K562 (cell line): ENCODE results near the gene TRAPPC4. TPM values are rescaled to one million over a fixed set of nuclear protein-coding genes. Genes with fewer than 3 reads are reported as not detected.

Experiments
- ATAC-seq: fragments of 200-7000 bp; cut with Tn5 transposase; 3 replicates; pipeline ENCODE4 v1.9.1; 2020; ENCODE audit warnings: moderate library complexity
- BruUV-seq: library from RNA; stranded (reverse); fragments of 400-500 nt; replicated peaks from 2 replicates; lab custom pipeline; 2021; lab: Mats Ljungman, UMichigan
- CTCF ChIA-PET: fragments of 300-600 bp; formaldehyde crosslinking; extraction: SDS; loops from one replicate; lab custom pipeline; 2021; ENCODE audit warnings: low intra/inter-chr PET ratio; lab: Yijun Ruan, JAX
- POLR2A ChIA-PET: fragments of 300-600, 350-650 bp; sonication (Branson Sonifier 250); formaldehyde crosslinking; extraction: SDS; loops from one replicate; lab custom pipeline; 2021; ENCODE audit warnings: antibody characterized with exemption, inconsistent platforms; lab: Yijun Ruan, JAX
- DNase-seq, 4 experiments: peaks; one replicate each; pipeline versions ENCODE4 v3.0.0 to v3.0.0-alpha.2; 2011 to 2018; ENCODE audit warnings: low spot score in 3 of 4, mixed read lengths in 3 of 4; ENCODE audit errors: extremely low read depth in 1 of 4
- FAIRE-seq: peaks from 2 replicates; lab custom pipeline; 2011; peaks lifted over from hg19 to GRCh38; lab: Jason Lieb, UNC
- H2AFZ ChIP-seq: 2 replicates; pipeline ENCODE4 v1.6.0; 2011; ENCODE audit warnings: low read depth, low read length, control low read depth, inconsistent platforms
- H3K27ac ChIP-seq: fragments of 200-600 bp; 3 replicates; pipeline ENCODE4 v1.8.0; 2011; ENCODE audit warnings: low read depth, mild to moderate bottlenecking, control low read depth, inconsistent platforms, low read length, moderate library complexity, mixed read lengths; ENCODE audit errors: extremely low read depth
- H3K27me3 ChIP-seq, 2 experiments: fragments of 300-600 bp in 1 of 2; 2 replicates in 1 of 2; 3 replicates in 1 of 2; pipeline versions ENCODE4 v1.6.0 to v1.8.0; 2011; ENCODE audit warnings: inconsistent platforms in 2 of 2, low read length in 2 of 2, mild to moderate bottlenecking in 1 of 2, mixed read lengths in 1 of 2, moderate library complexity in 1 of 2; ENCODE audit not compliant: control insufficient read depth in 2 of 2, insufficient read depth in 2 of 2
- H3K36me3 ChIP-seq: fragments of 300-600 bp; 3 replicates; pipeline ENCODE4 v1.8.0; 2011; ENCODE audit warnings: mild to moderate bottlenecking, low read length, inconsistent platforms; ENCODE audit not compliant: control insufficient read depth, insufficient read depth
- H3K4me1 ChIP-seq, 2 experiments: fragments of 200-600 bp in 1 of 2; replicated peaks in 1 of 2; 2 replicates in 1 of 2; 3 replicates in 1 of 2; pipeline versions ENCODE4 v1.5.1 to v1.8.0; 2011; ENCODE audit warnings: inconsistent platforms in 2 of 2, low read length in 2 of 2, mild to moderate bottlenecking in 1 of 2, mixed read lengths in 1 of 2, moderate library complexity in 1 of 2; ENCODE audit not compliant: control insufficient read depth in 2 of 2, insufficient read depth in 2 of 2
- H3K4me2 ChIP-seq: 2 replicates; pipeline ENCODE4 v1.6.1; 2011; ENCODE audit warnings: low read length, control low read depth, inconsistent platforms, mixed read lengths; ENCODE audit not compliant: insufficient read depth
- H3K4me3 ChIP-seq: fragments of 200-600 bp; sonication (generic), shearing (Covaris generic); 2 replicates; pipeline ENCODE4 v1.5.1; 2016; ENCODE audit warnings: control low read depth, inconsistent platforms
- H3K79me2 ChIP-seq: fragments of 200-600 bp; 3 replicates; pipeline ENCODE4 v1.8.0; 2011; ENCODE audit warnings: low read length, inconsistent platforms; ENCODE audit not compliant: control insufficient read depth, insufficient read depth
- H3K9ac ChIP-seq, 2 experiments: 2 replicates each; pipeline versions ENCODE4 v1.6.0 to v1.6.1; 2011; ENCODE audit warnings: low read depth in 2 of 2, low read length in 2 of 2, control low read depth in 1 of 2, inconsistent platforms in 1 of 2, mild to moderate bottlenecking in 1 of 2, mixed read lengths in 1 of 2; ENCODE audit not compliant: insufficient read depth in 1 of 2
- H3K9me1 ChIP-seq: one replicate; pipeline ENCODE4 v1.6.0; 2011; ENCODE audit warnings: inconsistent platforms, mild to moderate bottlenecking, low read length, moderate library complexity; ENCODE audit not compliant: control insufficient read depth, insufficient read depth
- H3K9me3 ChIP-seq: replicated peaks from 2 replicates; pipeline ENCODE4 v1.5.1; 2011; ENCODE audit warnings: low read depth, low read length, inconsistent platforms; ENCODE audit not compliant: control insufficient read depth, insufficient read depth
- H4K20me1 ChIP-seq: replicated peaks from 2 replicates; pipeline ENCODE4 v1.6.1; 2011; ENCODE audit warnings: low read length, inconsistent platforms, mixed read lengths; ENCODE audit not compliant: control insufficient read depth, insufficient read depth
- BRCA1 ChIP-seq, 2 experiments: fragments of 450-650 bp in 1 of 2; sonication (generic) in 1 of 2; formaldehyde crosslinking in 1 of 2; IDR thresholded peaks; 2 replicates each; pipeline versions ENCODE4 v1.5.0 to v1.6.1; 2017 to 2020; ENCODE audit warnings: mild to moderate bottlenecking in 1 of 2, missing genetic modification reagents in 1 of 2
- CBX2 ChIP-seq: fragments of 200-600 bp; sonication (generic); IDR thresholded peaks from one replicate; pipeline ENCODE4 v1.6.1; 2012; ENCODE audit warnings: mild to moderate bottlenecking, low read length, inconsistent platforms; ENCODE audit not compliant: insufficient read depth, poor library complexity, severe bottlenecking
- ETS2 ChIP-seq: IDR thresholded peaks from 2 replicates; pipeline ENCODE4 v1.6.1; 2016; ENCODE audit warnings: borderline replicate concordance, missing genetic modification characterization, mild to moderate bottlenecking, moderate library complexity, missing compliant biosample characterization; ENCODE audit not compliant: poor library complexity, severe bottlenecking
- GATA2 ChIP-seq: sonication (generic); formaldehyde crosslinking; IDR thresholded peaks from 2 replicates; pipeline ENCODE4 v1.4.0; 2020; ENCODE audit warnings: mild to moderate bottlenecking, missing genetic modification reagents
- HMGN3 ChIP-seq: IDR thresholded peaks from 2 replicates; pipeline ENCODE4 v1.6.1; 2011; ENCODE audit warnings: borderline replicate concordance, low read depth, mild to moderate bottlenecking, mixed read lengths, low read length; ENCODE audit not compliant: insufficient read length; ENCODE audit errors: extremely low read depth
- ILF3 ChIP-seq: fragments of 450-650 bp; IDR thresholded peaks from 2 replicates; pipeline ENCODE4 v1.6.1; 2018; ENCODE audit warnings: antibody characterized with exemption, mild to moderate bottlenecking, moderate library complexity, borderline replicate concordance
- KLF16 ChIP-seq: IDR thresholded peaks from 2 replicates; pipeline ENCODE4 v1.6.1; 2016; ENCODE audit warnings: antibody characterized with exemption
- TCF7L2 ChIP-seq: fragments of 150-350 bp; IDR thresholded peaks from 2 replicates; pipeline ENCODE4 v1.6.1; 2016; ENCODE audit warnings: low read depth, mild to moderate bottlenecking, low read length, moderate library complexity
- TOE1 ChIP-seq, 2 experiments: fragments of 450-650 bp in 1 of 2; sonication (generic) in 1 of 2; formaldehyde crosslinking in 1 of 2; IDR thresholded peaks; 2 replicates each; pipeline versions ENCODE4 v1.7.1 to v1.8.0; 2016 to 2022; ENCODE audit warnings: borderline replicate concordance in 2 of 2, mild to moderate bottlenecking in 2 of 2, antibody characterized with exemption in 1 of 2, inconsistent platforms in 1 of 2, low read depth in 1 of 2, missing genetic modification reagents in 1 of 2, moderate library complexity in 1 of 2
- ZNF124 ChIP-seq: sonication (generic); formaldehyde crosslinking; IDR thresholded peaks from 2 replicates; pipeline ENCODE4 v1.8.1; 2022; ENCODE audit warnings: missing genetic modification reagents
- ZNF507 ChIP-seq: conservative IDR thresholded peaks from 2 replicates; pipeline ENCODE4 v1.6.1; 2017; ENCODE audit warnings: missing genetic modification characterization, missing compliant biosample characterization
- ZNF589 ChIP-seq: fragments of 200-800 bp; sonication (Bioruptor generic); IDR thresholded peaks from 2 replicates; pipeline ENCODE4 v1.6.1; 2016; ENCODE audit warnings: low read depth, missing genetic modification characterization, missing compliant biosample characterization
- ZNF707 ChIP-seq: fragments of 250-450 bp; sonication (Bioruptor Pico); conservative IDR thresholded peaks from 2 replicates; pipeline ENCODE4 v1.8.0; 2022; ENCODE audit warnings: inconsistent platforms, mild to moderate bottlenecking, moderate library complexity
- WGBS: fragments of 100-300 bp; shearing (Covaris generic); methylation state at CpG from one replicate; pipeline ENCODE4 v1.1.6; 2016; ENCODE audit warnings: low coverage, mixed read lengths; ENCODE audit not compliant: insufficient coverage; ENCODE audit errors: missing lambda C conversion rate; 5-methylcytosine and 5-hydroxymethylcytosine counted together
- in situ Hi-C: fragments of 300-500 bp; cut with MboI; formaldehyde crosslinking; loops from 4 replicates; pipeline ENCODE4 v1.15.0; 2018; ENCODE audit warnings: inconsistent platforms, mixed read lengths
- intact Hi-C: fragments of 100-400 bp; cut with micrococcal nuclease; formaldehyde crosslinking; loops from 2 replicates; pipeline ENCODE4 v1.14.2; 2022
- polyA plus RNA-seq, 8 experiments: library from polyadenylated mRNA; depleted of rRNA in 4 of 8; stranded (reverse) in 5 of 8; unstranded in 3 of 8; fragments of >200 nt; fragmentation: Nextera tagmentation in 2 of 8; fragmentation: Illumina TruSeq in 1 of 8; extraction: Ambion mirVana in 2 of 8; extraction: Trizol in 1 of 8; gene quantifications; 2 replicates each; pipeline versions ENCODE4 v1.2.1 to v1.2.3, GENCODE V29; 2011 to 2014; ENCODE audit warnings: inconsistent platforms in 1 of 8, missing spikeins in 1 of 8
- total RNA-seq, 7 experiments: library from RNA; depleted of rRNA in 6 of 7; stranded (reverse); fragments of >200 nt in 6 of 7; fragmentation: Illumina TruSeq in 2 of 7; extraction: Trizol in 2 of 7; gene quantifications; 2 replicates each; pipeline versions ENCODE4 v1.2.1 to v1.2.3, GENCODE V29; 2011 to 2021; ENCODE audit warnings: low replicate concordance in 1 of 7
- TF ChIP-seq, protein P1 (sequence below): sonication (generic); formaldehyde crosslinking; IDR thresholded peaks from 2 replicates; pipeline ENCODE4 v1.8.0; 2022; ENCODE audit warnings: missing genetic modification reagents, mild to moderate bottlenecking, borderline replicate concordance

TRAPPC4 gene
- total and polyA plus RNA-seq, 9 of the 15 experiments (the other 6 are each of a cell fraction or from before 2014, with no cell fraction given), result 121 to 524 (median 142) TPM

DNA sequence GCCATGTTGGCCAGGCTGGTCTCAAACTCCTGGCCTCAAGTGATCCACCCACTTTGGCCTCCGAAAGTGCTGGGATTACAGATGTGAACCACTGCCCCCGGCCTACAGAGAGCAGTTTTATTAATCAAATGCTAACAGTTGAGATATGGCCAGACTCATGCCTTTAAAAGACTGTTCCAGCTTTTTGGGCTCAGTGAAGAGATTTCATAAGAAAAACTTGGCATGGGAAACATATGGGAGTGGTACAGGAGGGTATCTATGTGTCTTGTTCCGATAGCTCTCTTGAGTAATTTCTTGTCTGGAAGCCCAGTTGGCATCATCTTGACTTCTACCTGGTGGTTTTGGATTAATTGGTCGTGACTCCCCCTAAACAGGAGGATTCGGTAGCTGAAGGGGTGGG lies 20.3 kb downstream of the TRAPPC4 start:
- intact Hi-C loops, result no loop called here
- WGBS, result 72% methylated on average over 5 of the region's 5 CpGs
- H3K27ac ChIP-seq, result no peak overlapping the region
- ChIA-PET CTCF (no interaction called here), POLR2A (interaction anchor here (0.8 to 2.0 kb wide), 2 partner anchors 12 to 16 kb away, joined by 3 to 12 read pairs; no protein-coding TSS in a partner anchor)
- FAIRE-seq (no peak), DNase-seq (no peak), ATAC-seq (no peak)
- no peak overlapping the region for H3K9ac ChIP-seq
- no peaks in the 10 kb centered on the region for H3K9me1 ChIP-seq
- no peak overlapping the region for H3K4me2 ChIP-seq
- H2AFZ ChIP-seq, result peak overlapping the region; percentile 88; the same call in 1 of the 2 replicates
- no peaks in the 10 kb centered on the region for H3K79me2 ChIP-seq
- no TSS peak for BruUV-seq
- no peak overlapping the region for H3K4me3 ChIP-seq
- TF ChIP-seq CBX2, result no peak
- no peak for TF ChIP-seq ZNF507
- TF ChIP-seq ETS2 (tag), result no peak
- no peak for TF ChIP-seq ILF3
- no peak for TF ChIP-seq ZNF589 (CRISPR knock-in tag)
- TF ChIP-seq TCF7L2, result no peak
- no peak for TF ChIP-seq BRCA1 (IDR thresholded peaks at IDR 0.05)
- no peak for TF ChIP-seq BRCA1 (CRISPR knock-in tag; IDR thresholded peaks at IDR 0.05)
- no peak for TF ChIP-seq TOE1 (IDR thresholded peaks at IDR 0.05; ENCODE audit: borderline replicate concordance)
- no peak for TF ChIP-seq TOE1 (CRISPR knock-in tag; IDR thresholded peaks at IDR 0.05; ENCODE audit: borderline replicate concordance, low read depth)
- TF ChIP-seq ZNF707 (CRISPR knock-in tag), result no peak
- TF ChIP-seq HMGN3, result no peak
- no peak for TF ChIP-seq KLF16
- TF ChIP-seq ZNF124, result no peak
- TF ChIP-seq, protein P1, sequence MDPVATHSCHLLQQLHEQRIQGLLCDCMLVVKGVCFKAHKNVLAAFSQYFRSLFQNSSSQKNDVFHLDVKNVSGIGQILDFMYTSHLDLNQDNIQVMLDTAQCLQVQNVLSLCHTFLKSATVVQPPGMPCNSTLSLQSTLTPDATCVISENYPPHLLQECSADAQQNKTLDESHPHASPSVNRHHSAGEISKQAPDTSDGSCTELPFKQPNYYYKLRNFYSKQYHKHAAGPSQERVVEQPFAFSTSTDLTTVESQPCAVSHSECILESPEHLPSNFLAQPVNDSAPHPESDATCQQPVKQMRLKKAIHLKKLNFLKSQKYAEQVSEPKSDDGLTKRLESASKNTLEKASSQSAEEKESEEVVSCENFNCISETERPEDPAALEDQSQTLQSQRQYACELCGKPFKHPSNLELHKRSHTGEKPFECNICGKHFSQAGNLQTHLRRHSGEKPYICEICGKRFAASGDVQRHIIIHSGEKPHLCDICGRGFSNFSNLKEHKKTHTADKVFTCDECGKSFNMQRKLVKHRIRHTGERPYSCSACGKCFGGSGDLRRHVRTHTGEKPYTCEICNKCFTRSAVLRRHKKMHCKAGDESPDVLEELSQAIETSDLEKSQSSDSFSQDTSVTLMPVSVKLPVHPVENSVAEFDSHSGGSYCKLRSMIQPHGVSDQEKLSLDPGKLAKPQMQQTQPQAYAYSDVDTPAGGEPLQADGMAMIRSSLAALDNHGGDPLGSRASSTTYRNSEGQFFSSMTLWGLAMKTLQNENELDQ (CRISPR knock-in tag), result no peak
- TF ChIP-seq GATA2 (CRISPR knock-in tag), result no peak
- no peaks in the 10 kb centered on the region for H3K27me3 ChIP-seq
- no peaks in the 10 kb centered on the region for H3K9me3 ChIP-seq
- no peaks in the 10 kb centered on the region for H3K36me3 ChIP-seq
- in situ Hi-C loops, result no loop called here
- H3K4me1 ChIP-seq, result peaks cover 6% of the 10 kb centered on the region in 2 experiments; a peak in 3 of 5 replicates
- H4K20me1 ChIP-seq, result no peaks in the 10 kb centered on the region
